Transverse colon (tissue), 4 donors: ENCODE measurements around the gene OR8B8. TPM values are rescaled to one million over a fixed set of nuclear protein-coding genes. Genes with fewer than 3 reads are reported as not detected.

Source experiments
- DNase-seq: peaks from one replicate; pipeline ENCODE4 v3.0.0-alpha.2; 2019
- H3K27ac ChIP-seq, 4 donors: fragments of 200-600 bp; sonication (generic); 2 replicates each; pipeline ENCODE4 v1.5.1; 2016 to 2018; ENCODE audit warnings: inconsistent platforms in 4 of 4
- H3K27me3 ChIP-seq: fragments of 200-600 bp; sonication (generic); 2 replicates; pipeline ENCODE4 v1.5.1; 2017; ENCODE audit warnings: inconsistent platforms
- H3K36me3 ChIP-seq, 4 donors: fragments of 200-600 bp; sonication (generic); 2 replicates each; pipeline ENCODE4 v1.5.1; 2017 to 2019; ENCODE audit warnings: inconsistent platforms in 4 of 4
- H3K4me1 ChIP-seq, 4 donors: fragments of 200-600 bp; sonication (generic); 2 replicates each; pipeline ENCODE4 v1.5.1; 2017 to 2020; ENCODE audit warnings: inconsistent platforms in 4 of 4
- H3K4me3 ChIP-seq, 4 donors: fragments of 200-600 bp; sonication (generic); 1 replicate in 1 of 4; 2 replicates in 3 of 4; pipeline versions ENCODE4 v1.5.1 to v1.6.1; 2017 to 2019; ENCODE audit warnings: inconsistent platforms in 4 of 4
- H3K9me3 ChIP-seq, 2 donors: fragments of 200-600 bp; sonication (generic); 2 replicates each; pipeline ENCODE4 v1.5.1; 2017 to 2019; ENCODE audit warnings: inconsistent platforms in 2 of 2
- CTCF ChIP-seq, 5 experiments: fragments of 200-600 bp in 3 of 5; fragments of 450-650 bp in 2 of 5; sonication (generic) in 3 of 5; IDR thresholded peaks; 1 replicate in 2 of 5; 2 replicates in 3 of 5; pipeline ENCODE4 v1.5.1; 2016 to 2017; ENCODE audit warnings: antibody characterized with exemption in 5 of 5, inconsistent platforms in 3 of 5, mild to moderate bottlenecking in 2 of 5, moderate library complexity in 1 of 5
- EP300 ChIP-seq: sonication (generic); formaldehyde crosslinking; IDR thresholded peaks from one replicate; pipeline ENCODE4 v1.6.1; 2017; ENCODE audit warnings: antibody characterized with exemption, low read depth
- POLR2A ChIP-seq: fragments of 450-650 bp; IDR thresholded peaks from one replicate; pipeline ENCODE4 v1.6.1; 2016; ENCODE audit warnings: antibody characterized with exemption, mild to moderate bottlenecking, moderate library complexity
- POLR2AphosphoS5 ChIP-seq, 3 donors: sonication (generic); formaldehyde crosslinking; IDR thresholded peaks; one replicate each; pipeline ENCODE4 v1.6.1; 2016; ENCODE audit warnings: antibody characterized with exemption in 3 of 3
- WGBS, 2 donors: methylation state at CpG; one replicate each; pipeline ENCODE4 v1.1.5; 2018; ENCODE audit warnings: low coverage in 1 of 2; 5-methylcytosine and 5-hydroxymethylcytosine counted together
- in situ Hi-C, 4 donors: fragments of 200-750 bp; cut with MboI; loops; one replicate each; pipeline versions ENCODE4 v1.15.0 to v1.15.1; 2017; ENCODE audit warnings: low sequenced_read_pairs in 3 of 4, low pct_ligation_motif_present in 1 of 4, low pct_unique_long_range_greater_than_20kb in 1 of 4
- intact Hi-C: fragments of 100-400 bp; cut with DNase I; formaldehyde crosslinking; loops from one replicate; pipeline ENCODE4 v1.15.1; 2023; ENCODE audit warnings: low total_unique reads
- total RNA-seq, 4 donors: library from RNA; depleted of rRNA; stranded (reverse); fragments of >200 nt; gene quantifications; one replicate each; pipeline ENCODE4 v1.1.0, GENCODE V29; 2016

Gene OR8B8
- total RNA-seq, 4 donors from 2014 or later, result not detected

DNA sequence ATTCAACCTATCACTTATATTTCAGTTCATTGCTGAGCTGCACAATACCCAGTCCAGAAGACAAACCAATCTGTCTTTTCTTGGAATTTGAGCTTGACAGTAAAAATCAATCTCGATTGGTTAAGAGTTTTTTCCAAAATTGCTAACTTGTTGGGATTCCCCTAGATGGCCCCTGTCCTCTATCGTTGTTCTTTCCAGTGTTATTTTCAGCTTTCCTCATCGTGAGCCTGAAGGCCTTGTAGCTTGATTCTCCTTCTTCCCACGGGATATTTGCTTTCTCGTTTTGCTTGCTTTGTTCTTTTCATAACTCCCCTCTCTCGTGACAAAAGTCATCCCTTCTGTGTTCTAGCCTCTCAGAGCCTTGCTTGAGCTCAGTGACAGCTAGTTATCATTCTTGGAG lies 3.1 kb downstream of the OR8B8 start:
- no peaks in the 10 kb centered on the region for H3K4me1 ChIP-seq
- no peaks in the 10 kb centered on the region for H3K9me3 ChIP-seq
- intact Hi-C loops, result no loop called here
- TF ChIP-seq EP300, result no peak
- TF ChIP-seq POLR2A, result no peak
- no peak for TF ChIP-seq CTCF (IDR thresholded peaks at IDR 0.05)
- TF ChIP-seq POLR2AphosphoS5 (IDR thresholded peaks at IDR 0.05), result no peak
- 37 to 45% methylated on average over 5 to 6 of the region's 6 CpGs for WGBS, 2 donors
- H3K27ac ChIP-seq, result no peak overlapping the region
- no peak for DNase-seq
- in situ Hi-C loops, result no loop called here
- H3K27me3 ChIP-seq, result no peaks in the 10 kb centered on the region
- no peaks in the 10 kb centered on the region for H3K36me3 ChIP-seq
- H3K4me3 ChIP-seq, result no peak overlapping the region

DNA sequence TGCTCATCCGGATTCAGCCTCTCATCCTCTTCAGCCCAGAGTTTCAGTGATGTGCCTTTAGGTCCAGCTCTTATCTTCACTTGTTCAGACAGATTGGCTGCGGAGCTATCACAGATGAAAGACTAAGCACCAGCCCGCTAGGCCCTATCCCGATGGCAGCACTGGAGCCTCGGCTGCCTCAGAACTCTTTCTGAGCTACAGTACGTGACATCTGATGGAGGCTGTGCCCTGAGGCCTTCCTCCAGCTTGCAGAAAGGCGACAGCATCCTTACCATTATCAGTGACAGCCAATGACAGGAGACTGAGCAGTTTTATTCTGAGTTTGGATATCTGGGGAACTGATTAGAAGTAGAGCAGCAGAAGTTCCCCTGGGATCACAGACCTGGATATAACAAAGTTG lies 4.0 kb downstream of the OR8B8 start:
- WGBS, 2 donors, result 75 to 81% methylated on average over 7 of the region's 7 CpGs

DNA sequence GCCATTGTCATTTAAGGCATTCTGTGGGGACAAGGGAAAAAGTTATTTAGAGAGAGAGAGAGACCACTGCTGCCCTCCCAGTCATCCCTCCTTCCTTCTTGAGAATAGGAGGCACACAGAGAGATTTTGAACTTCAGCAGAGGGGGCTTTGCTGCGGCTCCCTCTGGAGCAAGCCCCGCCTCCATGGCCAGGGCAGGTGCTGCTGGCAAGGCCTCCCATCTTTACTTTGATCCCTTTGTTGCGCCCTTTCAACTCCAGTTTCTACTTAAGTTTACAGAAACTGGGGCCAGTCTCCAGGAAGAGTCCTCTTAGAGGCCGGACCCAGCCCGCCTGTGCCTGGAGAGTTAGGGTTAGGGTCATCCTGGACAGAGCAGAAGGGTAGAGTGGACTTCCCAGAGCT lies 4.4 kb downstream of the OR8B8 start:
- Histone ChIP-seq H3K4me3 (no peak overlapping the region), H3K27ac (no peak overlapping the region), H3K9me3 (no peaks in the 10 kb centered on the region), H3K27me3 (no peaks in the 10 kb centered on the region), H3K4me1 (no peaks in the 10 kb centered on the region), H3K36me3 (no peaks in the 10 kb centered on the region)
- intact Hi-C loops, result no loop called here
- 85 to 92% methylated on average over 3 to 5 of the region's 5 CpGs for WGBS, 2 donors
- in situ Hi-C loops, result no loop called here
- DNase-seq, result no peak
- TF ChIP-seq POLR2AphosphoS5 (IDR thresholded peaks at IDR 0.05) (no peak), CTCF (IDR thresholded peaks at IDR 0.05) (no peak), POLR2A (no peak), EP300 (no peak)

More for the DNA sequence above, 4.0 kb downstream of the OR8B8 start:
- TF ChIP-seq POLR2A (no peak), CTCF (IDR thresholded peaks at IDR 0.05) (no peak), POLR2AphosphoS5 (IDR thresholded peaks at IDR 0.05) (no peak), EP300 (no peak)
- H3K9me3 ChIP-seq, result no peaks in the 10 kb centered on the region
- intact Hi-C loops, result no loop called here
- in situ Hi-C loops, result no loop called here
- H3K36me3 ChIP-seq, result no peaks in the 10 kb centered on the region
- H3K4me3 ChIP-seq, result no peak overlapping the region
- H3K4me1 ChIP-seq, result no peaks in the 10 kb centered on the region
- DNase-seq, result no peak
- no peaks in the 10 kb centered on the region for H3K27me3 ChIP-seq
- H3K27ac ChIP-seq, result no peak overlapping the region

DNA sequence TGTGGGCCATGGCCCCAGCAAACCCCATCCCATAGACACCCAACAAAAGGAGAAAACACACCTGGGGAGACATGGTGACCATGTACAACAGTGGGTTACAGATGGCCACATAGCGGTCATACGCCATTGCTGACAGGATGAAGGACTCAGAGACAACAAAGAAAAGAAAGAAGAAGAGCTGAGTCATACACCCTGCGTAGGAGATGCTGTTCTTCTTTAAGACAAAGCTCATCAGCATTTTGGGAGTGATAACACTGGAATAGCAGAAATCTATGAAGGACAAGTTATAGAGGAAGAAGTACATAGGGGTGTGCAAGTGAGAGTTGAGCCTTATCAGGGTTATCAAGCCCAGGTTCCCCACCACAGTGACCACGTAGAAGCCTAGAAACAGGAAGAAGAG lies 4.9 kb downstream of the OR8B8 start:
- in situ Hi-C loops, result no loop called here
- no peaks in the 10 kb centered on the region for H3K36me3 ChIP-seq
- no peaks in the 10 kb centered on the region for H3K4me1 ChIP-seq
- no peak overlapping the region for H3K4me3 ChIP-seq
- no peaks in the 10 kb centered on the region for H3K9me3 ChIP-seq
- no peak overlapping the region for H3K27ac ChIP-seq
- intact Hi-C loops, result no loop called here
- WGBS, 2 donors, result 50 to 73% methylated on average over 2 to 4 of the region's 4 CpGs
- no peaks in the 10 kb centered on the region for H3K27me3 ChIP-seq
- TF ChIP-seq POLR2AphosphoS5 (IDR thresholded peaks at IDR 0.05), result no peak
- TF ChIP-seq EP300, result no peak
- no peak for TF ChIP-seq CTCF (IDR thresholded peaks at IDR 0.05)
- no peak for TF ChIP-seq POLR2A
- DNase-seq, result no peak
